Gastrocnemius medialis (tissue), 4 donors: ENCODE measurements around the gene TMEM50B.

Experiments
- CTCF ChIP-seq, 5 experiments: fragments of 450-650 bp in 3 of 5; fragments of 200-600 bp in 2 of 5; sonication (generic) in 2 of 5; IDR thresholded peaks in 4 of 5; conservative IDR thresholded peaks in 1 of 5; 1 replicate in 4 of 5; 2 replicates in 1 of 5; pipeline ENCODE4 v1.5.1; 2016 to 2019; ENCODE audit warnings: antibody characterized with exemption in 5 of 5, mild to moderate bottlenecking in 3 of 5, moderate library complexity in 3 of 5
- POLR2A ChIP-seq, 2 donors: fragments of 450-650 bp; IDR thresholded peaks; one replicate each; pipeline ENCODE4 v1.6.1; 2017; ENCODE audit warnings: antibody characterized with exemption in 2 of 2, mild to moderate bottlenecking in 2 of 2, moderate library complexity in 2 of 2

- no peak for TF ChIP-seq CTCF (IDR thresholded peaks at IDR 0.05 in 4 of 5, conservative IDR thresholded peaks at IDR 0.05 in 1 of 5)
- TF ChIP-seq POLR2A (IDR thresholded peaks at IDR 0.05): no peak
Measured at GRCh38 chr21:33425825-33426224, 53.9 kb downstream of the TMEM50B start.
